ENCODE data around the gene UBR1.

- TF ChIP-seq CTCF (conservative IDR thresholded peaks at IDR 0.05; ENCODE audit: low read depth in 2 of 2): no peak
- TF ChIP-seq ZNF114 (CRISPR knock-in tag; IDR thresholded peaks at IDR 0.05): no peak
- TF ChIP-seq NANOG (IDR thresholded peaks at IDR 0.05; ENCODE audit: borderline replicate concordance): no peak
- no peak for TF ChIP-seq POLR2AphosphoS5 (IDR thresholded peaks at IDR 0.05; ENCODE audit: low read depth)
- TF ChIP-seq EZH2 (IDR thresholded peaks at IDR 0.05; ENCODE audit: low read depth, unreplicated experiment): no peak
- no peak for TF ChIP-seq ETS1 (IDR thresholded peaks at IDR 0.05)
- TF ChIP-seq JUNB (IDR thresholded peaks at IDR 0.05; ENCODE audit: unreplicated experiment): no peak
- no peak for TF ChIP-seq REST (IDR thresholded peaks at IDR 0.05; ENCODE audit: unreplicated experiment)
- no peak for TF ChIP-seq EZH2phosphoT487 (IDR thresholded peaks at IDR 0.05; ENCODE audit: unreplicated experiment)
- no peak for TF ChIP-seq CREB1 (CRISPR knock-in tag; IDR thresholded peaks at IDR 0.05; ENCODE audit: low read depth)
- TF ChIP-seq ZNF331 (CRISPR knock-in tag; IDR thresholded peaks at IDR 0.05; ENCODE audit: low read depth): no peak
- no peak for TF ChIP-seq STAT1 (IDR thresholded peaks at IDR 0.05; ENCODE audit: unreplicated experiment)
- TF ChIP-seq ZNF462 (CRISPR knock-in tag; IDR thresholded peaks at IDR 0.05): no peak
Observed at GRCh38 chr15:43008150-43008549, 97.7 kb downstream of the UBR1 start.
